GM21825 (cell line): ENCODE results near the gene OR56A4.
"Not testable (repeated sequence)": the region's sequence is repeated elsewhere in the genome, so short reads cannot be mapped to it uniquely, and the experiment has no call there.

Source experiments
- ATAC-seq: cut with Tn5 transposase; IDR thresholded peaks from one replicate; pipeline ENCODE4 v1.9.1; 2021; ENCODE audit warnings: mild to moderate bottlenecking, moderate library complexity; ENCODE audit not compliant: unreplicated experiment

OR56A4 gene

GRCh38 chr11:5960704-5961320 is 45.9 kb downstream of the OR56A4 start:
- not testable (repeated sequence) for ATAC-seq

GRCh38 chr11:5955586-5955985 is 51.2 kb downstream of the OR56A4 start:
- ATAC-seq = no peak
